ENCODE data around the gene COL11A2. TPM values are rescaled to one million over a fixed set of nuclear protein-coding genes. Genes with fewer than 3 reads are reported as not detected.
"Not testable (repeated sequence)": the region's sequence is repeated elsewhere in the genome, so short reads cannot be mapped to it uniquely, and the experiment has no call there.

The COL11A2 gene
- total RNA-seq, 2 experiments from 2014 or later, result 1.9 to 2.0 TPM

DNA sequence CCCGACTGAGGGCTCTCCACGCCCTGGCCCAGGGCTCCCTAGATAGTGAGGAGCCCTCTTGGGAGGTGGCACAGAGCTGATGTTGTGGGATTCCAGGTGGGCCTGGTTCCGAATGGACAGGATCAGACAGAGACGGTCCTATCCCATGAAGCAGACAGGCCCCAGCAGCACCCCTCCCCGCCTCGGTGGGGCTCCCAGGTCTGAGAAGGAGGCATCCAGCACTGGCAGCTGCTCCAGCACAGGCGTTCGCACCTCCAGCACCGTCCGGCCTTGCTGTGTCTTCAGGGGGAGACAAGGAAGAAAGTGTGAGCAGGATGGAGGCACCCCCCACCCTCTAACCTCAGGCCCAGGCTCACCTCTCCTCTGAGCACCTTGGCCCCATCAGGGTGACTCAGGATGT lies 28.7 kb downstream of the COL11A2 start:
- no peaks in the 10 kb centered on the region for H3K36me3 Mint-ChIP-seq (ENCODE audit: low read depth)
- H3K9me3 Mint-ChIP-seq (ENCODE audit: low read depth), result no peaks in the 10 kb centered on the region
- H3K27ac Mint-ChIP-seq, result no peak overlapping the region
- peaks cover 3% of the 10 kb centered on the region for H3K27me3 Mint-ChIP-seq
- CTCF ChIA-PET, result interaction anchor here (1.0 to 2.0 kb wide), 4 partner anchors 15 to 85 kb away, joined by 3 to 5 read pairs (median 4); no protein-coding TSS in a partner anchor
- POLR2A ChIA-PET, result no interaction called here
- intact Hi-C loops (cut with DNase I, micrococcal nuclease), result no loop called here
- no peak for DNase-seq
- H3K4me3 Mint-ChIP-seq, result no peak overlapping the region
- H3K4me1 Mint-ChIP-seq, result peaks cover 10% of the 10 kb centered on the region
- ATAC-seq, result no peak

DNA sequence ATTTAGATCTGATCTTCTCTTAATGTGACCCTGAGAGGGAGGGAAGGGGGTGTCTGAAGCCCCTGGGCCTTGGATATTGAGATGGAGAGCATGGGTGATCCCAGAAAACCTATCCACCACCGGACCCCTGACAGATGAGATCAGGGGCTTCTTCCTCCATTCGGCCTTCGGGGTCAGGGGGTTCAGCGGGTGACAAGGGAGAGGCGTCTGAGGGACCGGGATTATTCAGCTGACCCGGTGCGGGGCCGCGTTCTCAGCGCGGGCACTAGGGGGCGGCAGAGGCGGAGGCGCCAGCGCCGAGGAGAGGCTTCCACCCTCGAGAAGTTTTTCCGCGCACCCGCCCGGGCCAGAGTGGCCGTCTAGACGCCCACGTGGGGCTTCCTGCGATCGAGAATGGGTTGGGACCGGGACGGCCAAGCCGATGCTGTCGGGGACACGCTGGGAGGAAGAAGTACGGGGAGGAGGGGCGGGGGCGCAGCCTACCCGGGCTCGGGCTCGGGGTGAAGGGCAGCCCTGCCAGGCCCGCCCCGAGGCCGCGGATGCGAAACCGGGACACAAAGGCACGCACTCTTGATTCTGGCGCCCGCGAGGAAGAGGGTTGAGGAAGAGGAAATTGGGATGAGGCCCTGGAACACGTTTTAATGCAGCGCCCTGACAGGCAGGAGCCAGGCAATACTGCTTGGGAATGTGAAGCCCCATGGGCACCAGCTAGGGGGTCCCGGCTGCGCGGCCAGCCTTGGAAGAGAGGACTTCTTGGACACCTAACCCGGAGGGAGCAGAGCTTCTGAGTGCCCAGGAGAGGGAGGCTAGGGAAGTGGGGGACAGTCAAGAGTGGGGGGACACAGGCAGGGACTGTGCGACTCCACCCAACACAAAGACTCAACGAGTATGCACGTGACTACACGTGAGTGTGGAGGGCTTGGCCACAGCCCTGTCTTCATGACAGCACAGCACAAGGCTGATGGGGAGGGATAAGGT lies 30.6 kb downstream of the COL11A2 start:
- Mint-ChIP-seq H3K4me3 (peak overlapping the region; percentile 71), H3K9me3 (ENCODE audit: low read depth) (no peaks in the 10 kb centered on the region), H3K27ac (peak overlapping the region; percentile 43), H3K4me1 (peaks cover 10% of the 10 kb centered on the region), H3K36me3 (ENCODE audit: low read depth) (no peaks in the 10 kb centered on the region), H3K27me3 (peaks cover 4% of the 10 kb centered on the region)
- peak; percentile 90 for DNase-seq
- ChIA-PET CTCF (interaction anchor here (0.7 to 5.1 kb wide), 17 partner anchors 10 to 1177 kb away, joined by 3 to 41 read pairs (median 3); partner anchors contain the start of gene RING1), POLR2A (interaction anchor here (0.6 kb wide), 1 partner anchor 626 kb away, joined by 8 read pairs; no protein-coding TSS in a partner anchor)
- intact Hi-C loops (cut with DNase I, micrococcal nuclease), result loop anchor here (1.0 kb wide), 3 partner anchors 36 to 87 kb away; no protein-coding TSS in a partner anchor
- peak; percentile 95 for ATAC-seq

DNA sequence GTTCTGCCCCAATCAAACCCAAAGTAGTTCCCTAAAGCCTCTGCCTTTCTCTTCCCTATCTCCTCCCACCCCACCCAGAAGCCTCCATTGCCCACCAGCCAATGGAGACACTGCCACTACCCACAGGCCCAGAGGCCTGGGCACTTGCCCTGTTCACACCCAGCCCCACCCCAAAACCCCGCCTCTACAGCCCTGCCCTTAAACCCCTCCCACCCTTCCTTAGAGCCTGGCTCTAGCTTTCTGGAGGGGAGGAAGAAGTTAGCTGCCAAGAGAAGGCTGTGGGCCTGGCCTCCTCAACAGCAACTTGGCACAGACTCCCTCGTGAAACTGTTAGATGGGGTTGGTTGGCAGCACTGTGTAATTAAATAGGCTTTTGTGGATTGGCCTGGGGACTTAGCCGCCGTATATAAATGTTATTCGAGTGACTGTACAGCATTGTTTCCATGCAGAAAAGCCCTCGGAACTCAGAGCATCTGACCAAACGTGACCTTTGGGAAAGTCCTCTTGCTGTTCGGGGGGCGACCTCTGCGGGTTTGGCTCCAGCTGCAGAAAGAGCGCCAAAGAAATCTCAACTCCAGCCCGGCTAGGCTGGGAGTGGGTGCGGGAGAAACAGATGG lies 31.4 kb downstream of the COL11A2 start:
- DNase-seq, result no peak
- no peak overlapping the region for H3K4me3 Mint-ChIP-seq
- ChIA-PET CTCF (interaction anchor here (0.7 to 5.1 kb wide), 10 partner anchors 11 to 1177 kb away, joined by 3 to 41 read pairs (median 6); partner anchors contain the start of gene RING1), POLR2A (no interaction called here)
- H3K27me3 Mint-ChIP-seq, result peaks cover 5% of the 10 kb centered on the region
- ATAC-seq, result no peak
- peaks cover 10% of the 10 kb centered on the region for H3K4me1 Mint-ChIP-seq
- no peak overlapping the region for H3K27ac Mint-ChIP-seq
- no peaks in the 10 kb centered on the region for H3K9me3 Mint-ChIP-seq (ENCODE audit: low read depth)
- no peaks in the 10 kb centered on the region for H3K36me3 Mint-ChIP-seq (ENCODE audit: low read depth)
- intact Hi-C loops (cut with DNase I, micrococcal nuclease), result loop anchor here (1.0 kb wide), 3 partner anchors 36 to 87 kb away; no protein-coding TSS in a partner anchor

- H3K4me3 Mint-ChIP-seq, result no peak overlapping the region
- no peak overlapping the region for H3K27ac Mint-ChIP-seq
- H3K36me3 Mint-ChIP-seq (ENCODE audit: low read depth), result no peaks in the 10 kb centered on the region
- DNase-seq, result no peak
- no peaks in the 10 kb centered on the region for H3K9me3 Mint-ChIP-seq (ENCODE audit: low read depth)
- no peak for ATAC-seq
- ChIA-PET POLR2A (no interaction called here), CTCF (interaction anchor here (0.7 to 5.1 kb wide), 5 partner anchors 10 to 119 kb away, joined by 3 to 41 read pairs (median 6); no protein-coding TSS in a partner anchor)
- peaks cover 10% of the 10 kb centered on the region for H3K4me1 Mint-ChIP-seq
- H3K27me3 Mint-ChIP-seq, result peaks cover 5% of the 10 kb centered on the region
- intact Hi-C loops (cut with DNase I, micrococcal nuclease), result no loop called here
Measured at GRCh38 chr6:33160096-33160495, 32.2 kb downstream of the COL11A2 start.

GRCh38 chr6:33156964-33157363 lies 35.3 kb downstream of the COL11A2 start:
- CTCF ChIA-PET, result interaction anchor here (0.9 to 1.4 kb wide), 2 partner anchors 16 to 32 kb away, joined by 3 read pairs; no protein-coding TSS in a partner anchor
- DNase-seq (no peak), ATAC-seq (no peak)
- H3K36me3 Mint-ChIP-seq (ENCODE audit: low read depth), result peaks cover 1% of the 10 kb centered on the region
- intact Hi-C loops (cut with DNase I, micrococcal nuclease), result no loop called here
- POLR2A ChIA-PET, result no interaction called here
- no peak overlapping the region for H3K4me3 Mint-ChIP-seq
- H3K27ac Mint-ChIP-seq, result no peak overlapping the region
- H3K27me3 Mint-ChIP-seq, result peaks cover 9% of the 10 kb centered on the region
- H3K4me1 Mint-ChIP-seq, result peaks cover 8% of the 10 kb centered on the region
- H3K9me3 Mint-ChIP-seq (ENCODE audit: low read depth), result peaks cover 7% of the 10 kb centered on the region

GRCh38 chr6:33156561-33156960 lies 35.7 kb downstream of the COL11A2 start:
- Mint-ChIP-seq H3K4me1 (peaks cover 4% of the 10 kb centered on the region), H3K36me3 (ENCODE audit: low read depth) (peaks cover 1% of the 10 kb centered on the region), H3K27me3 (peaks cover 9% of the 10 kb centered on the region), H3K27ac (no peak overlapping the region), H3K4me3 (no peak overlapping the region), H3K9me3 (ENCODE audit: low read depth) (peaks cover 10% of the 10 kb centered on the region)
- ChIA-PET POLR2A (no interaction called here), CTCF (interaction anchor here (0.9 to 1.4 kb wide), 2 partner anchors 16 to 32 kb away, joined by 3 read pairs; no protein-coding TSS in a partner anchor)
- ATAC-seq (no peak), DNase-seq (no peak)
- intact Hi-C loops (cut with DNase I, micrococcal nuclease), result no loop called here

GRCh38 chr6:33154349-33154748 lies 37.9 kb downstream of the COL11A2 start:
- H3K27ac Mint-ChIP-seq, result no peak overlapping the region
- ATAC-seq, result no peak
- H3K4me1 Mint-ChIP-seq, result no peaks in the 10 kb centered on the region
- H3K4me3 Mint-ChIP-seq, result no peak overlapping the region
- H3K27me3 Mint-ChIP-seq, result peaks cover 11% of the 10 kb centered on the region
- CTCF ChIA-PET, result interaction anchor here (1.0 to 2.6 kb wide), 8 partner anchors 9 to 140 kb away, joined by 3 to 16 read pairs (median 4); no protein-coding TSS in a partner anchor
- no peak for DNase-seq
- POLR2A ChIA-PET, result no interaction called here
- H3K9me3 Mint-ChIP-seq (ENCODE audit: low read depth), result peaks cover 10% of the 10 kb centered on the region
- intact Hi-C loops (cut with DNase I, micrococcal nuclease), result no loop called here
- H3K36me3 Mint-ChIP-seq (ENCODE audit: low read depth), result peaks cover 1% of the 10 kb centered on the region

GRCh38 chr6:33151050-33151449 lies 41.2 kb downstream of the COL11A2 start:
- Mint-ChIP-seq H3K27ac (no peak overlapping the region), H3K4me3 (no peak overlapping the region), H3K36me3 (ENCODE audit: low read depth) (peaks cover 1% of the 10 kb centered on the region), H3K27me3 (peaks cover 13% of the 10 kb centered on the region), H3K9me3 (ENCODE audit: low read depth) (peaks cover 10% of the 10 kb centered on the region), H3K4me1 (no peaks in the 10 kb centered on the region)
- POLR2A ChIA-PET, result interaction anchor here (1.1 kb wide), 1 partner anchor 99 kb away, joined by 3 read pairs; no protein-coding TSS in a partner anchor
- intact Hi-C loops (cut with DNase I, micrococcal nuclease), result no loop called here
- DNase-seq (no peak), ATAC-seq (no peak)
- CTCF ChIA-PET, result interaction anchor here (0.6 to 2.5 kb wide), 6 partner anchors 9 to 223 kb away, joined by 3 to 17 read pairs (median 8); no protein-coding TSS in a partner anchor

DNA sequence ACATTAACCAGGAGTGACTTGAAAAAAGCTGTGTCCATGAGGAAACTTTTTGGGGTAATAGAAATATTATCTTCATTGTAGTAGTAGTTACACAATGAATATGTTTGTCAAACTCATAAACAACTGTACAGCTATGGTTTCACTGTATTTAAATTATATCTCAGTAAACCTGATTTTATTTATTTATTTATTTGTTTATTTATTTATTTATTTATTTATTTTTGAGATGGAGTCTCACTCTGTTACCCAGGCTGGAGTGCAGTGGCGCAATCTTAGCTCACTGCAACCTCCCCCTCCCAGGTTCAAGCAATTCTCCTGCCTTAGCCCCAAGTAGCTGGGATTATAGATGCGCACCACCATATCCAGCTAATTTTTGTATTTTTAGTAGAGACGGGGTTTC lies 41.7 kb downstream of the COL11A2 start:
- DNase-seq; H3K36me3 Mint-ChIP-seq (ENCODE audit: low read depth); H3K4me3 Mint-ChIP-seq; H3K4me1 Mint-ChIP-seq; H3K27ac Mint-ChIP-seq; intact Hi-C loops (cut with DNase I, micrococcal nuclease); ATAC-seq: not testable (repeated sequence)
- H3K9me3 Mint-ChIP-seq (ENCODE audit: low read depth), result peaks cover 10% of the 10 kb centered on the region
- POLR2A ChIA-PET, result interaction anchor here (1.1 kb wide), 1 partner anchor 100 kb away, joined by 3 read pairs; no protein-coding TSS in a partner anchor
- H3K27me3 Mint-ChIP-seq, result peaks cover 13% of the 10 kb centered on the region
- CTCF ChIA-PET, result interaction anchor here (0.8 to 2.7 kb wide), 10 partner anchors 10 to 135 kb away, joined by 3 to 17 read pairs (median 8); no protein-coding TSS in a partner anchor

DNA sequence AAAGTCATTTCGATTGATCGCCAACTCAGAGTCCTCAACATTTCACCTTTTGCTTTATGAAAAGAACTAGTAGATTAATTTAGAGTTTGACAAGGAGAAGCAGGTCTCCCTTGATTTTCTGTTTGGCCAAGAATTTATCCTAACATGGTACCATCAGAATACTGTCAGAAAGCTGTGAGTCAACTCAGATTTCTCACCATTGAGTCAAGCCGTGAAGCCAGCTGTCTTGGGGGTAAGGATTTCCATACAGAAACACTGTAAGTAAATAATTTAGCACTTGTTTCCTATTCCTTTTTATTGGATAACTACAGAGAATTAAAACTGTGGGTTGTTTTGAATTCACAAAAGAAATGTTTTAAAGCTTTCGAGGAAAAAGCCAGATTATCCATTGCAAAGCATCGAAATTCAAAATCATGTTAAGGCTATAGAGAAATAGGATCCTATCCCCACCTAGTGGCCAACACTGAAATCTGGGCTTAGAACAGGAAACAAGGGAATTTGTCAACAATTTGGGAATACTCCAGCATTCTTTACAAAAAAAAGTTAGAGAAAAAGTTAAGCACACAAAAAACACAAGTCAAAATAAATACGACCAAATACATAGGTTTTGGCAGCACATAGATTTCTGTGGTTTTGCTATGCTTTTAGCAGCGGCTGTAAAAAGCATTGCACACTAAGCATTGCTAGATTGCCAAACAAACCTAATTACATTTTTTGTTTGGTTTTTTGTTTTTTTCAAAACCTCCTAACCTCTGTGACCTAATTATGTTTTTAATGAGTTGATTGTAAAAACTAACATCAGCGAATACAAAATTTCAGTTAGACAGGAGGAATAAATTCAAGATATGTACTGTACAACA lies 44.2 kb downstream of the COL11A2 start:
- Mint-ChIP-seq H3K36me3 (ENCODE audit: low read depth) (peaks cover 1% of the 10 kb centered on the region), H3K27me3 (peaks cover 23% of the 10 kb centered on the region), H3K4me3 (no peak overlapping the region), H3K9me3 (ENCODE audit: low read depth) (peaks cover 10% of the 10 kb centered on the region), H3K27ac (no peak overlapping the region), H3K4me1 (no peaks in the 10 kb centered on the region)
- no peak for DNase-seq
- CTCF ChIA-PET, result interaction anchor here (0.5 to 2.7 kb wide), 14 partner anchors 9 to 148 kb away, joined by 3 to 13 read pairs (median 4); no protein-coding TSS in a partner anchor
- no peak for ATAC-seq
- POLR2A ChIA-PET, result no interaction called here
- intact Hi-C loops (cut with DNase I, micrococcal nuclease), result loop anchor here in 1 of 2 experiments (1.0 kb wide), 2 partner anchors 25 to 133 kb away; no protein-coding TSS in a partner anchor
